Measurements from ENCODE around the gene XRCC1. TPM values are rescaled to one million over a fixed set of nuclear protein-coding genes. Genes with fewer than 3 reads are reported as not detected.

The XRCC1 gene
- total RNA-seq, 1 experiment from 2014 or later, result 38.0 TPM

GRCh38 chr19:43545276-43545675, 30.1 kb downstream of the XRCC1 start:
- H3K79me1 ChIP-seq (ENCODE audit: insufficient read depth, low read depth, low read length, poor library complexity, severe bottlenecking), result no peaks in the 10 kb centered on the region
- Mint-ChIP-seq H3K4me1 (no peaks in the 10 kb centered on the region), H3K4me3 (no peak overlapping the region), H3K27ac (peak overlapping the region in 1 of 3 experiments; percentile 57; a peak in 2 of 7 replicates), H3K27me3 (ENCODE audit: low read depth) (no peaks in the 10 kb centered on the region), H3K36me3 (ENCODE audit: insufficient read depth in 1 of 3, low read depth in 3 of 3) (peaks cover 28 to 79% (median 64%) of the 10 kb centered on the region in 3 experiments), H3K9me3 (no peaks in the 10 kb centered on the region)
- no peak overlapping the region for H3K18ac ChIP-seq (ENCODE audit: insufficient read length, low read depth, low read length)
- H2BK15ac ChIP-seq (ENCODE audit: low read depth, low read length), result no peak overlapping the region
- no peaks in the 10 kb centered on the region for H4K20me1 ChIP-seq (ENCODE audit: control insufficient read depth, insufficient read depth, insufficient read length)
- no peak overlapping the region for H3K14ac ChIP-seq (ENCODE audit: insufficient read depth, low read length)
- H3K23me2 ChIP-seq (ENCODE audit: insufficient read length, low read depth, low read length, poor library complexity, severe bottlenecking), result no peaks in the 10 kb centered on the region
- no peak overlapping the region for H4K8ac ChIP-seq (replicated peaks; ENCODE audit: insufficient read length, low read depth, low read length)
- H3T11ph ChIP-seq (ENCODE audit: low read length), result no peak overlapping the region
- no peak overlapping the region for H4K5ac ChIP-seq (ENCODE audit: insufficient read length, low read depth, low read length)
- H3K79me2 ChIP-seq (ENCODE audit: insufficient read depth, low read length), result no peaks in the 10 kb centered on the region
- H3K4me2 ChIP-seq (ENCODE audit: insufficient read depth, insufficient read length, low read length), result no peak overlapping the region
- H2BK12ac ChIP-seq (ENCODE audit: insufficient read length, low read depth, low read length), result no peak overlapping the region
- no peak overlapping the region for H2AFZ ChIP-seq (ENCODE audit: low read length)
- H3K9ac ChIP-seq (ENCODE audit: extremely low read depth, insufficient read length, low read length), result no peak overlapping the region
- H2AK5ac ChIP-seq (ENCODE audit: insufficient read length, low read length), result no peak overlapping the region
- TF ChIP-seq CTCF (conservative IDR thresholded peaks at IDR 0.05), result no peak
- DNase-seq, result no peak
- H2BK5ac ChIP-seq (ENCODE audit: insufficient read length, low read length), result no peak overlapping the region
- no peak overlapping the region for H4K91ac ChIP-seq (ENCODE audit: insufficient read length, low read depth, low read length)
- H3K27me3 ChIP-seq (ENCODE audit: insufficient read depth, low read length), result no peaks in the 10 kb centered on the region
- H3K4me1 ChIP-seq (ENCODE audit: insufficient read depth, low read length), result no peaks in the 10 kb centered on the region
- no peak overlapping the region for H2BK120ac ChIP-seq (ENCODE audit: low read depth, low read length, poor library complexity, severe bottlenecking)
- H3K27ac ChIP-seq (ENCODE audit: insufficient read length, low read depth, low read length), result no peak overlapping the region
- WGBS (ENCODE audit: extremely low coverage, insufficient read length, low lambda C conversion rate), result no CpG with 5 or more reads among the region's 5 CpGs
- no peak overlapping the region for H3K56ac ChIP-seq (ENCODE audit: insufficient read length, low read depth, low read length)
- H3K9me3 ChIP-seq (ENCODE audit: control insufficient read depth, low read depth, low read length), result no peaks in the 10 kb centered on the region
- no peak overlapping the region for H2BK20ac ChIP-seq (ENCODE audit: low read depth, low read length, poor library complexity, severe bottlenecking)
- H3K4ac ChIP-seq (ENCODE audit: low read depth, low read length), result no peak overlapping the region
- no peak overlapping the region for H3K23ac ChIP-seq (ENCODE audit: insufficient read length, low read depth, low read length)

Data from H9 (cell line).